NCI-H1694 treated with DMSO at 0.1 percent for 48 hours (cell line): ENCODE measurements around the gene PLPP2.

Experiments used
- DNase-seq: peaks from one replicate; lab custom pipeline; 2025; lab: John Stamatoyannopoulos, UW

Gene PLPP2

GRCh38 chr19:291006-291521, at the start of gene PLPP2:
Gene PLPP2 (minus strand): TSS chr19:291403. CDS start chr19:291336, 67 bp downstream.
- DNase-seq, result no peak

GRCh38 chr19:340620-341385, 49.6 kb upstream of the PLPP2 start:
- DNase-seq, result no peak

DNA sequence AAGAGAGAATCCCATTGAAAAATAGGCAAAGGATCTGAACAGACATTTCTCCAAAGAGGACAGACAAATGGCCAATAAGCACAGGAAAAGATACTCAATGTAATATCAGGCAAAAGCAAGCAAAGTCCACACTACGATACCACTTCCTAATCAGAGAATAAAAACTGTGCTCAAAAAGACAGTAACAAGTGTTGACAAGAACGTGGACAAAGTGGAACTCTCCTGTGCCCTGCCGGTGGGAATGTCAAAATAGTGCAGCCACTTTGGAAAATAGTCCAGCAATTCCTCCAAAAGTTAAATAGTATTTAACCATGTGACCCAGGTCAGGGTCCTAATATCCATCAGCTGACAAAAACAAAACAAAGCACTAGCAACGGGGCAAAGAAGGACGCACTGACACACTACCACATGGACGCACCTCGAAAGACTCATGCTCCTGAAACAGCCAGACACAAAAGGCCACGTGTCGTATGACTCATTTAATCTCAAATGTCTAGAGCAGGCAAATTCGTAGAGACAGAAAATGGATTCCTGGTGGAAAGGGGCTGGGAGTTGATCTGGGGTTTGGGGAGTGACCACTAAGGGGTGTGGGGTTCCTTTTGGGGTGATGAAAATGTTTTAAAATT, 48.2 kb upstream of the PLPP2 start:
- DNase-seq, result no peak

GRCh38 chr19:338421-338820, 47.2 kb upstream of the PLPP2 start:
- no peak for DNase-seq

DNA sequence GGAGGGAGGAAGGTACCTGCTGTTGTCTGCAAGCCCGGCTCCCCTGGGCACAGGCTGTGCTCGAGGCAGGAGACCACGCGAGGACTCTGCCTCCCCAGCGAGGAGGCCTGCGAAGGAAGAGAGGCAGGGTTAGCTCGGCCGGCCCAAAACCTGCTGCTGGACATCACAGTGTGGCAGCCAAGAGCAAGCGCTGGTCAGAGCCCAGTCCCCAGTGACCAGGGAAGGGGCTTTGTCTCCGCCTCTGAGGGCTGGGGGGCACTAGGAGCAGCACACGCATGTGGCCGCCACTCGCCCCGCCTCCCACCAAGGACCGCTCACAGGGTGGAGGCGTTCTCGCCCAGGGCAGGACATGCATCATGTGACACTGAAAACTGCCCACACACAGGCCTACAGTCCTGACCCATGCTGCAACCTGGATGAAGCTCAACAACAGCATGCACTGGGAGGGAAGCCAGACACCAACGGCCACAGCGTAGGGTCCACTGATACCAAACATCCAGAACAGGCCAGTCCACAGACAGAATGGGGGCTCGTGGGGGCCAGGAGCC, 44.9 kb upstream of the PLPP2 start:
- DNase-seq, result no peak

GRCh38 chr19:335486-336066, 44.4 kb upstream of the PLPP2 start:
- DNase-seq, result no peak

- DNase-seq, result no peak
These were observed 43.9 kb upstream of the PLPP2 start for GRCh38 chr19:335072-335471.

DNA sequence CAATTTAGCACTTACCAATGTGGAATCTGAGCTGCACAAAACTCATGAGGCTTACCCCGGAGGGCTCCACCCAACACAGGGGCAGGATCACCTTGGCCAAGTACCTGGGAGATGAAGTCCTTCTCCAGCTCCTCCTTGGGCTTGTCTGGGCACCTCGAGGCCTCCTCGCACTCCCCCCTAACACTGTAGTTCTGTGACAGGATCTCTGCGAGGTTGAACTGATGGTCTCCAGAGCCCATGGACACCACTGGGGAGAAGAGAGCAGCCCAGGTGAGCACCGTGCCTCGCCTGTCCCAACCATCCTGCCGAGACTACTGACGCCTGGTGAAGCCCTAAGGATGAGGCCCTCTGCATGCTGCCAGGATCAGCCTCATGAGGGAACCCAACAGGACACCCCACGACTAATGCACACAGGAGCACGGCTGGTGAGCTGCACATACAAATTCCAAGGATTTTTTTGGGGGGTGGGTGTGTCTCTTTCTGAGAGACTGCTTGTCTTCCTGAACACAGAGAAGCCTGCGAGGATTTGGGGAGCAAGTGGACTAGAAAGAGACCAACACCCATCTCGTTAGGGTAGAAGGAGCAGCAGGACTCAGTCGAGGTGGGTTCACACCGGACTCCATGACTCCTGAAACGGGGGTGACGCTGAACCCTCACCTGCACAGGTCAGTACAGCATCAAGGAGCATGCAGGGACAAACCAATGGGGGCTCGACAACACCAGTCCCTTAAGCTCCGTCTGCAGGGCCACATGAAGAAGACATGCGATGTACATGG, 43.3 kb upstream of the PLPP2 start:
- DNase-seq, result no peak

DNA sequence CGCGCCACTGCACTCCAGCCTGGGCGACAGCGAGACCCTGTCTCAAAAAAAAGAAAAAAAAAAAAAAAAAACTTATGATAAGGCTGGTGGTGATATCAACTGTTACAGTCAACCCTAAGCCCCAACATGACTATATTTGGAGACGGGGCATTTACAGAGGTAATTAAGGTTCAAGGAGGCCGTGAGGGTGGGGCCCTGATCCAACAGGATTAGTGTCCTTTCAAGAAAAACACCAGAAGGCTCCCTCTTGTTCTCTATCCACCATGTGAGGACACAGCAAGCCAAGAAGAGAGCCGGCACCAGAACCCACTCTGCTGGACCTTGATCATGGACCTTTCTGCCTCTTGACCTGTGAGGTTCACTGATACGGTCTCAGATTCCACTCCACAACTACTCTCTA, 39.3 kb upstream of the PLPP2 start:
- no peak for DNase-seq

DNA sequence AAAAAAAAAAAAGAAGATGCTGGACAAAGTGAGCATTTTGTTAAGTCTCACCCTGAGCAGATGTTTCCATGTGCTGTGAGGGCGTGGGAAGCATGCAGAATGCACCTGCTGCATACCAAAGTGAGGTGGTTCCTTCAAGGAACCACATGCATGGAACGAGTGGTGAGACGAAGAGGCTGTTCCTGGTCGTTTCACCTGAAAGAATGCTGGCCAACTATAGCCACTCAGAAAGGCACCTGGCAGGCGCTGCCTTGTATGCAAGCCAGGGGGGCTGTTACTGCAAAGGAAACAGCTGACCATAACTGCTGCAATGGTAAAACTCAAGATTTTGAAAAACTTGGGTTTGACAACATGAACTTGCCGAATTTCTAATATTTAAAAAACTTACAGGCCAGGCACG, 38.7 kb upstream of the PLPP2 start:
- no peak for DNase-seq

- no peak for DNase-seq
These were observed 36.9 kb upstream of the PLPP2 start for GRCh38 chr19:328025-328505.

GRCh38 chr19:327291-328024, 36.3 kb upstream of the PLPP2 start:
- no peak for DNase-seq

GRCh38 chr19:326871-327270, 35.7 kb upstream of the PLPP2 start:
- DNase-seq, result no peak

DNA sequence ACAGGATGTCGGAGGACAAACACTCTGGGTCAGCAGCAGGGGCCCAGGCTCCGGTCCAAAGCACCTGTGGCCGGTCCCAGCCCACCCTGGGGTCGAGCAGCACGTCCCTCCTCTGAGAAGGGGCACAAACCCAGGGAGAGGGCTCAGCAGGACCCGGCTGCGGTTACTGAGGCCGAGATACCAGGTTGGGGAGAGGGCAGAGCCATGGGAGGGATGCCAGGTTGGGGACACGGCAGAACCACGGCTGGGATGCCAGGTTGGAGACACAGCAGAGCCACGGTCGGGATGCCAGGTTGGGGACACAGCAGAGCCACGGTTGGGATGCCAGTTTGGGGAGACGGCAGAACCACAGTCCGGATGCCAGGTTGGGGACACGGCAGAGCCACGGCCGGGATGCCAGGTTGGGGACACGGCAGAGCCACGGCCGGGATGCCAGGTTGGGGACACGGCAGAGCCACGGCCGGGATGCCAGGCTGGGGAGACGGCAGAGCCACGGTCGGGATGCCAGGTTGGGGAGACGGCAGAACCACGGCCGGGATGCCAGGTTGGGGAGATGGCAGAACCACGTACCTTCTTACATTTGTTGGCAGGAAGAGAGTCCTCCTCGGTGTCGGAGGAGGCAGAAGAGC, 34.8 kb upstream of the PLPP2 start:
- no peak for DNase-seq

DNA sequence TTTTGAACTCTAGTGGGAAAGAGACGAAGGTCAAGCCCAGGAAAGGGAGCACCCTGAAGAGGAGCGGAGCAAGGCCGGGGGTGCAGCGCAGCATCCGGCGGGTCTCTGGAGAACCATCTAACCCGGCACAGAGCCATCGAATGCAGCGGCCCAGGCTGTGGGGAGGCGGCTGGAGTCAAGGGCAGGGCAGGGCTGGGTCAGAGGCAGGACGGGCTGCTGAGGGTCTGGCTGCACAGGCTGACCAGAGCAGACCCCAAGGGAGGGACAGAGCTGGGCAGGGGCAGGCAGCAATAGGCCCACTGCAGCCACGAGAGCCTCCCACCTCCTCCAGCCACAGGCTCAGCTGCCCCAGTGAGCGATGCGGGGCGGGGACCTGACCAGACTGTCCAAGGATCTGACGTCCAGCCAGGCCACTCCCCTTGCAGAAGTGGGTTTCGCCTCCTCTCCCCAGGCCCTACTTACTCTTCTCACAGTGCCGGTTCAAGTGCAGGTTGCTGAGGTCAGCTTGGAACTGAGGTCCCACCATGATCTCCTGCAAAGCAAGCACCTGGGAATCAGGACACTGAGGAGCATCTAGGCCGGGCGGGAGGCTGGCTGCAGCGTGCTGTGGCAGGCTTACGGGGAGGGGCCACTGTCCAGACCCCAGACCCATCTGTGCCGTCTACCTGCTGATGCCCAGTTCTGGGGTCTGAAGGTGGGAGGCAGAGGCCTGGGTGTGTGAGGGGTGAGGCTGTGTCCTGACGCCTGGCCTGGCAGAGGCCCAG, 34.2 kb upstream of the PLPP2 start:
- no peak for DNase-seq

- DNase-seq, result no peak
These were observed 33.5 kb upstream of the PLPP2 start for GRCh38 chr19:324716-325115.

DNA sequence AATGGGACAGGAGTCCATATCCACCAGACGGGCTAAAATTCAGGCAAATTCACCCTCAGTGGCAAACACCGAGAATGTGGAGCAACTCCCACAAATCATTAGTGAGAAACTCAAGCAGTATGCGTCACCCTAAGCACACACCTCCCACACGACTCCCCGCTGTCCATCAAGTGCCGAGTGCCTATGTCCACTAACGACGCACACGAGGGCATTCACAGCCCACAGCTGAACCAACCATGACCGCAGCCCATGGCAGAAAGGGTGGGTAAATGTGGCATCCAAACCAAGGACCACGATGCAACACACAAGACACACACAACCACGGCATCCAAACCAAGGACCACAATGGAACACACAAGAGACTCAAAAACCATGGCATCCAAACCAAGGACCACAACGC, 31.4 kb upstream of the PLPP2 start:
- no peak for DNase-seq

GRCh38 chr19:318509-318774, 27.2 kb upstream of the PLPP2 start:
- no peak for DNase-seq

DNA sequence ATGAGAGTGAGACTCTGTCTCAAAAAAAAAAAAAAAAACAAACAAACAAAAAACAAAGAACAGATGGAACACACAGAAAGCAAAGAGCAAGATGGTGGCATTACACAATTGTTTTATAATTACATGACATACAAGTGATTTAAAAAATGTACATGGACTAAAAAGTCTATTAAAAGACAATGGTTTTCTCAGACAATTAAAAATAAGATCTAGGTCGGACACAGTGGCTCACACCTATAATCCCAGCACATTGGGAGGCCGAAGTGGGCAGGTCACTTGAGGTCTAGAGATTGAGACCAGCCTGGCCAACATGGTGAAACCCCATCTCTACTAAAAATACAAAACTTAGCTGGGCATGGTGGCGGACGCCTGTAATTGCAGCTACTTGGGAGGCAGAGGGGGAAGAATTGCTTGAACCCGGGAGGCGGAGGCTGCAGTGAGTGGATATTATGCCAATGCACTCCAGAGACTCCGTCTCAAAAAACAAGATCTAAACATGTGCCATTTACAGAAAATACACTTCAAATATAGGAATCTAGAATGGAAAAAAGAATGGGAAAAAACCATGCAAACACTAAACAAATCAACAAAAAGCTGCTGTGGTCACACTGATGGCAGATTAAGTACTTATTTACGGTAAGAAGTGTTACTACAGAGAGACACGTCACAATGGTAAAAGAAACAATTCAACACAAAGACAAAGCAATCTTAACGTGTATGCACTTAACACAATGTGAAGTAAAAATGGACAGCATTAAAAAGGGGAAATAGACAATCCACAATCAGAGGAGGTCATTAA, 26.7 kb upstream of the PLPP2 start:
- DNase-seq, result no peak

DNA sequence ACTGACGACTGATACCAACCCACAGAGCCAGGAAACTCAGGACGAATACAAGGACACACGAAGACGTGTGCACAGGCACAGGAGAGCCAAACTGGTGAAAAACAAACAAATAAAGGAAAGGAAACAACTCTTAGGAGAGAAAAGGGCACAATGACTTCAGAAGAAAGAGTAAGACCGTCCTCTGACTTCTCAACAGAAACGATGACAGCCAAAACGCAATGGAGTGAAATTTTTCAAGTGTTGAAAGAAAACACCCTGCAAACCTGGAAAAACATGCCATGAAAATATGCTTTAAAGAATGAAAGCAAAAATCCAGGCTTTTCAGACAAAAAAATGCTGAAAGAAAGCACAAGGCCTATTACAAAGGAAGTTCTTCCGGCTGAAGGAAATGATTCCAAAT, 24.6 kb upstream of the PLPP2 start:
- no peak for DNase-seq
